Measurements from ENCODE around the gene NRXN3. TPM values are rescaled to one million over a fixed set of nuclear protein-coding genes. Genes with fewer than 3 reads are reported as not detected.

NRXN3 gene
- total and polyA plus RNA-seq, 11 donors = 0.19 to 2.2 (median 1.1) TPM

- TF ChIP-seq CTCF (IDR thresholded peaks at IDR 0.05) = no peak
- TF ChIP-seq POLR2A (IDR thresholded peaks at IDR 0.05) = no peak
- ATAC-seq (no peak), DNase-seq (no peak)
- Histone ChIP-seq H3K4me1 (peaks cover 0 to 12% (median 0%) of the 10 kb centered on the region in 12 donors), H3K36me3 (no peaks in the 10 kb centered on the region), H3K9me3 (no peaks in the 10 kb centered on the region), H3K27ac (no peak overlapping the region), H3K27me3 (no peaks in the 10 kb centered on the region), H3K4me3 (no peak overlapping the region)
- whole genome bisulfite sequencing, 4 donors = 25 to 46% (median 34%) methylated on average over 1 of the region's 1 CpG
- intact Hi-C loops (cut with DNase I) = no loop called here
Measured at GRCh38 chr14:79820866-79821535, 1650.8 kb downstream of the NRXN3 start.

- Histone ChIP-seq H3K27me3 (no peaks in the 10 kb centered on the region), H3K9me3 (no peaks in the 10 kb centered on the region), H3K4me1 (peaks cover 0 to 12% (median 0%) of the 10 kb centered on the region in 12 donors), H3K36me3 (no peaks in the 10 kb centered on the region), H3K4me3 (no peak overlapping the region), H3K27ac (no peak overlapping the region)
- intact Hi-C loops (cut with DNase I) = no loop called here
- no peak for TF ChIP-seq POLR2A (IDR thresholded peaks at IDR 0.05)
- TF ChIP-seq CTCF (IDR thresholded peaks at IDR 0.05) = no peak
- 59 to 70% (median 66%) methylated on average over 2 of the region's 2 CpGs for WGBS, 4 donors
- no peak for ATAC-seq
- no peak for DNase-seq
Measured at GRCh38 chr14:79822034-79822433, 1651.9 kb downstream of the NRXN3 start.

GRCh38 chr14:79825046-79825521 is 1654.9 kb downstream of the NRXN3 start:
- H3K4me1 ChIP-seq = peaks cover 0 to 12% (median 0%) of the 10 kb centered on the region in 12 donors
- ATAC-seq (peak in 2 of 4 donors; percentile 70 to 75), DNase-seq (peak in 1 of 5 donors; percentile 17)
- H3K36me3 ChIP-seq = no peaks in the 10 kb centered on the region
- no peak overlapping the region for H3K4me3 ChIP-seq
- H3K27ac ChIP-seq = peak overlapping the region in 7 of 12 donors; percentile 28 to 60 (median 39)
- H3K27me3 ChIP-seq = no peaks in the 10 kb centered on the region
- H3K9me3 ChIP-seq = no peaks in the 10 kb centered on the region
- intact Hi-C loops (cut with DNase I) = no loop called here
- TF ChIP-seq CTCF (IDR thresholded peaks at IDR 0.05) (no peak), POLR2A (IDR thresholded peaks at IDR 0.05) (no peak)
- WGBS, 4 donors = 35 to 47% (median 44%) methylated on average over 6 of the region's 6 CpGs

GRCh38 chr14:79826362-79826761 is 1656.2 kb downstream of the NRXN3 start:
- ATAC-seq (no peak), DNase-seq (no peak)
- no peak overlapping the region for H3K4me3 ChIP-seq
- H3K9me3 ChIP-seq = no peaks in the 10 kb centered on the region
- TF ChIP-seq CTCF (IDR thresholded peaks at IDR 0.05) (no peak), POLR2A (IDR thresholded peaks at IDR 0.05) (no peak)
- H3K27ac ChIP-seq = peak overlapping the region in 1 of 12 donors; percentile 39
- intact Hi-C loops (cut with DNase I) = no loop called here
- WGBS, 4 donors = 88 to 96% (median 93%) methylated on average over 2 of the region's 2 CpGs
- H3K36me3 ChIP-seq = no peaks in the 10 kb centered on the region
- no peaks in the 10 kb centered on the region for H3K27me3 ChIP-seq
- peaks cover 0 to 12% (median 2%) of the 10 kb centered on the region in 12 donors for H3K4me1 ChIP-seq

All from heart left ventricle (tissue), 16 donors.